Hepatocyte (in vitro differentiated cells): ENCODE data around the gene SCUBE2. TPM values are rescaled to one million over a fixed set of nuclear protein-coding genes. Genes with fewer than 3 reads are reported as not detected.
"Not testable (repeated sequence)": the region's sequence is repeated elsewhere in the genome, so short reads cannot be mapped to it uniquely, and the experiment has no call there.

Source experiments
- DNase-seq: peaks from one replicate; pipeline ENCODE4 v3.0.0-alpha.2; 2016; ENCODE audit warnings: low spot score
- H2AFZ ChIP-seq: fragments of 200-600 bp; sonication (generic); 2 replicates; pipeline ENCODE4 v1.6.0; 2016; ENCODE audit warnings: antibody characterized with exemption, mild to moderate bottlenecking
- H3K27ac ChIP-seq: fragments of 200-600 bp; sonication (generic); 2 replicates; pipeline ENCODE4 v1.5.1; 2016; ENCODE audit warnings: mild to moderate bottlenecking
- H3K27me3 ChIP-seq: fragments of 200-600 bp; sonication (generic); 2 replicates; pipeline ENCODE4 v1.6.1; 2016
- H3K36me3 ChIP-seq: fragments of 200-600 bp; sonication (generic); replicated peaks from 2 replicates; pipeline ENCODE4 v1.5.1; 2016; ENCODE audit warnings: low read depth; ENCODE audit not compliant: insufficient read depth
- H3K4me1 ChIP-seq: fragments of 200-600 bp; sonication (generic); 2 replicates; pipeline ENCODE4 v1.5.1; 2016; ENCODE audit warnings: mild to moderate bottlenecking, moderate library complexity; ENCODE audit not compliant: insufficient read depth
- H3K4me2 ChIP-seq: fragments of 200-600 bp; sonication (generic); 2 replicates; pipeline ENCODE4 v1.6.0; 2016
- H3K4me3 ChIP-seq: fragments of 200-600 bp; sonication (generic); 2 replicates; pipeline ENCODE4 v1.5.1; 2016; ENCODE audit warnings: mild to moderate bottlenecking
- H3K79me2 ChIP-seq: fragments of 200-600 bp; sonication (generic); 2 replicates; pipeline ENCODE4 v1.6.0; 2017; ENCODE audit warnings: mild to moderate bottlenecking
- H3K9me2 ChIP-seq: fragments of 200-600 bp; sonication (generic); replicated peaks from 2 replicates; pipeline ENCODE4 v1.6.0; 2017; ENCODE audit warnings: mild to moderate bottlenecking; ENCODE audit not compliant: insufficient read depth
- H3K9me3 ChIP-seq: fragments of 200-600 bp; sonication (generic); 2 replicates; pipeline ENCODE4 v1.5.1; 2016; ENCODE audit warnings: low read depth, mild to moderate bottlenecking
- H4K20me1 ChIP-seq: fragments of 200-600 bp; sonication (generic); 2 replicates; pipeline ENCODE4 v1.6.0; 2016; ENCODE audit warnings: mild to moderate bottlenecking; ENCODE audit not compliant: insufficient read depth, poor library complexity, severe bottlenecking
- EZH2 ChIP-seq: fragments of 200-600 bp; sonication (generic); IDR thresholded peaks from 2 replicates; pipeline ENCODE4 v1.6.1; 2016; ENCODE audit warnings: antibody characterized with exemption, mild to moderate bottlenecking, borderline replicate concordance
- EZH2phosphoT487 ChIP-seq: fragments of 200-600 bp; sonication (generic); IDR thresholded peaks from one replicate; pipeline ENCODE4 v1.6.1; 2018; ENCODE audit warnings: antibody characterized with exemption, mild to moderate bottlenecking, low read depth, moderate library complexity; ENCODE audit not compliant: unreplicated experiment, severe bottlenecking
- WGBS: methylation state at CpG from one replicate; pipeline ENCODE4 v1.1.6; 2016; ENCODE audit warnings: low lambda C conversion rate; ENCODE audit errors: missing lambda C conversion rate; 5-methylcytosine and 5-hydroxymethylcytosine counted together
- polyA plus RNA-seq: library from polyadenylated mRNA; unstranded; fragments of >200 nt; fragmentation: Nextera tagmentation; extraction: Ambion mirVana; gene quantifications from 2 replicates; pipeline ENCODE4 v1.2.1, GENCODE V29; 2016
- total RNA-seq: library from RNA; depleted of rRNA; stranded (reverse); fragments of >200 nt; gene quantifications from 2 replicates; pipeline ENCODE4 v1.2.3, GENCODE V29; 2014
- TF ChIP-seq, protein P1 (sequence below): fragments of 200-600 bp; sonication (generic); IDR thresholded peaks from 2 replicates; pipeline ENCODE4 v1.5.1; 2016; ENCODE audit warnings: antibody characterized with exemption, mild to moderate bottlenecking; ENCODE audit not compliant: poor library complexity

SCUBE2 gene
- total and polyA plus RNA-seq, 2 experiments from 2014 or later, result 8.6 to 8.9 TPM

DNA sequence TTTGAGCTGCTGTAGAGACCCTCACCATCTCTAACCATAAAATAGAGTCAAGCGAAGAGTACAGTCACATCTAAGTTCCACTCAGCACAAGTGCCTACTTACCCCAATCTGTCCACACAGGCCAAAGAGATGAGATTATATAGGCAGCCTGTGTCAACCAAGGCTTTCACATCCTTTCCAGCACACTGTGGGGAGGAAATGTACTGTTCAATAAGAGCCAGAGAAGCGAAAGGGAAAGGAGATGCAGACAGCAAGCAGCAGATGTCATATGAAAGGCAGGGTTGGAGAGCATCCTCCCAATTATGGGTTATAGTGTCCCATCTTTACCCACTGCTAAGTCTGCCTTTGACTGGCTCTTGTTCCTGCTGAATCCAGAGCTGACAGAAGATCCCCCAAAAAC lies 104.0 kb downstream of the SCUBE2 start:
- no peaks in the 10 kb centered on the region for H3K9me3 ChIP-seq
- no peaks in the 10 kb centered on the region for H3K4me1 ChIP-seq
- DNase-seq, result no peak
- H3K27ac ChIP-seq, result no peak overlapping the region
- H4K20me1 ChIP-seq, result no peaks in the 10 kb centered on the region
- TF ChIP-seq, protein P1, sequence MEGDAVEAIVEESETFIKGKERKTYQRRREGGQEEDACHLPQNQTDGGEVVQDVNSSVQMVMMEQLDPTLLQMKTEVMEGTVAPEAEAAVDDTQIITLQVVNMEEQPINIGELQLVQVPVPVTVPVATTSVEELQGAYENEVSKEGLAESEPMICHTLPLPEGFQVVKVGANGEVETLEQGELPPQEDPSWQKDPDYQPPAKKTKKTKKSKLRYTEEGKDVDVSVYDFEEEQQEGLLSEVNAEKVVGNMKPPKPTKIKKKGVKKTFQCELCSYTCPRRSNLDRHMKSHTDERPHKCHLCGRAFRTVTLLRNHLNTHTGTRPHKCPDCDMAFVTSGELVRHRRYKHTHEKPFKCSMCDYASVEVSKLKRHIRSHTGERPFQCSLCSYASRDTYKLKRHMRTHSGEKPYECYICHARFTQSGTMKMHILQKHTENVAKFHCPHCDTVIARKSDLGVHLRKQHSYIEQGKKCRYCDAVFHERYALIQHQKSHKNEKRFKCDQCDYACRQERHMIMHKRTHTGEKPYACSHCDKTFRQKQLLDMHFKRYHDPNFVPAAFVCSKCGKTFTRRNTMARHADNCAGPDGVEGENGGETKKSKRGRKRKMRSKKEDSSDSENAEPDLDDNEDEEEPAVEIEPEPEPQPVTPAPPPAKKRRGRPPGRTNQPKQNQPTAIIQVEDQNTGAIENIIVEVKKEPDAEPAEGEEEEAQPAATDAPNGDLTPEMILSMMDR, result no peak
- 93% methylated on average over 2 of the region's 2 CpGs for WGBS
- H2AFZ ChIP-seq, result no peak overlapping the region
- no peaks in the 10 kb centered on the region for H3K27me3 ChIP-seq
- no peaks in the 10 kb centered on the region for H3K36me3 ChIP-seq
- no peaks in the 10 kb centered on the region for H3K79me2 ChIP-seq
- H3K9me2 ChIP-seq, result no peaks in the 10 kb centered on the region
- H3K4me2 ChIP-seq, result no peak overlapping the region
- H3K4me3 ChIP-seq, result no peak overlapping the region

DNA sequence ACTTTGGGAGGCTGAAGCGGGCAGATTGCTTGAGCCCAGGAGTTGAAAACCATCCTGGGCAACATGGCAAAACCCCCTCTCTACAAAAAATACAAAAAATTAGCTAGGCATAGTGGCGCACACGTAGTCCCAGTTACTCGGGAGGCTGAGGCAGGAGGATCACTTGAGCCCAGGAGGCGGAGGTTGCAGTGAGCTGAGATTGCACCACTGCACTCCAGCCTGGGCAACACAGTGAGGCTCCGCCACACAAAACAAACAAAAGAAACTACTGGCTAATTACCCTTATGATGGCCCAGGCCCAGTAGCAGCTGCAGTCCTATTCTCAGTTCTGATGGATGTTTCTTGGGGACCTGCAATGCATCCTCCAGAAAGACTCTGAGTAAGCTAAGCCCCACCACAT lies 104.6 kb downstream of the SCUBE2 start:
- H3K27ac ChIP-seq, H3K4me2 ChIP-seq, H3K27me3 ChIP-seq, DNase-seq, H3K4me3 ChIP-seq, H4K20me1 ChIP-seq, H3K4me1 ChIP-seq, H3K79me2 ChIP-seq, H3K36me3 ChIP-seq, H3K9me3 ChIP-seq, H2AFZ ChIP-seq, H3K9me2 ChIP-seq: not testable (repeated sequence)
- 97% methylated on average over 6 of the region's 6 CpGs for WGBS

DNA sequence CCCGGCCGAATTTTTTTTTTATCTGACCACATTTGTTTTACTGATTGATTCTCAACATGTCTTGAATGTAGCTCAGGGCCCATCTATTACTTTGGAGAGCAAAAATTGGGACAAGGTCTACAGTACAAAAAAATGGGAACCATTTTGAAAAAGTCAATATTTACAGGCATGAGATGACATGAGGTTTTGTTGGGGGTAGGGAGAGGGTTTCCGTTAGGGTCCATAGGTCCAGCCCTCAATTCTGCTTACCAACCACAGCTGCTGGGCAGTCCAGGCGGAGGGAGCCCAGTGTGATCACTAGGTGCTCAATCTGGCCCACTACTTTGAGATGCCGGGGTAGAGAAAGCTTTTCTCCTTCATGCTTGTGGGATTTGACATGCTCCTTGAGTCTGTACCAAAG lies 105.9 kb downstream of the SCUBE2 start:
- Histone ChIP-seq H3K4me1 (no peaks in the 10 kb centered on the region), H3K9me2 (no peaks in the 10 kb centered on the region), H3K79me2 (no peaks in the 10 kb centered on the region), H3K36me3 (no peaks in the 10 kb centered on the region), H3K27ac (no peak overlapping the region), H3K4me3 (no peak overlapping the region), H3K4me2 (no peak overlapping the region), H4K20me1 (no peaks in the 10 kb centered on the region), H3K27me3 (no peaks in the 10 kb centered on the region), H3K9me3 (no peaks in the 10 kb centered on the region), H2AFZ (no peak overlapping the region)
- TF ChIP-seq EZH2phosphoT487 (no peak), EZH2 (no peak)
- TF ChIP-seq, protein P1, result no peak
- no peak for DNase-seq
- WGBS, result 99% methylated on average over 4 of the region's 5 CpGs

DNA sequence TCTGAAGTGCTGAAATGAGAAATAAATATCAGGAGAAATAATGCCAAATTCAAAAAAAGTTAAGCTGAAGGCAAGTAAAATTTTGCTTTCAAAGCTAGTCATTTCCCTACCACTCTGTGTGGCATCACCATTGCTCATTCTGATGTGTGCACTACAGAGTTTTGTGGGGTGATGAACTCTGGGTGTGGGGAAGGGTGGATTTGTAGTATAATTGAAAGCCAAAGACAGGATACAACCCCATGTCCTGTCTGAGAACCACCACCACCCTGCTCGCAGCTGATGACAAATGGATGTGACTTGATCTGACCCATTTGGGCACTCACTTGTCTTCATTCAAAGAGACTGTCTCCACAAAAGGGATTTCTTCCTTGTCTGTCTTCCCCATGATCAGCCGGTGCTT lies 107.8 kb downstream of the SCUBE2 start:
- Histone ChIP-seq H2AFZ (no peak overlapping the region), H3K4me2 (no peak overlapping the region), H3K4me3 (no peak overlapping the region), H3K9me2 (no peaks in the 10 kb centered on the region), H3K36me3 (no peaks in the 10 kb centered on the region), H3K9me3 (no peaks in the 10 kb centered on the region), H4K20me1 (no peaks in the 10 kb centered on the region), H3K4me1 (no peaks in the 10 kb centered on the region), H3K79me2 (no peaks in the 10 kb centered on the region), H3K27ac (no peak overlapping the region), H3K27me3 (no peaks in the 10 kb centered on the region)
- DNase-seq, result no peak
- whole genome bisulfite sequencing, result 88% methylated on average over 2 of the region's 2 CpGs
- no peak for TF ChIP-seq EZH2phosphoT487
- TF ChIP-seq, protein P1, result no peak
- TF ChIP-seq EZH2, result no peak
